GM13976 (cell line): Measurements from ENCODE around the gene OR12D3.

Source experiments
- DNase-seq: peaks from one replicate; pipeline ENCODE4 v3.0.0; 2012; ENCODE audit warnings: low spot score
- CTCF ChIP-seq: IDR thresholded peaks from 2 replicates; pipeline ENCODE4 v1.5.1; 2012; ENCODE audit warnings: borderline replicate concordance, mild to moderate bottlenecking; ENCODE audit not compliant: insufficient read depth; ENCODE audit errors: extremely low read depth, missing control alignments, control extremely low read depth
- in situ Hi-C: fragments of 300-500 bp; cut with MboI; formaldehyde crosslinking; loops from one replicate; pipeline ENCODE4 v1.12.0; 2022; ENCODE audit warnings: low sequenced_read_pairs, mixed read lengths, inconsistent platforms; ENCODE audit not compliant: unreplicated experiment

OR12D3 gene

GRCh38 chr6:29345380-29345779 is 29.7 kb downstream of the OR12D3 start:
- in situ Hi-C loops, result no loop called here
- DNase-seq, result no peak
- no peak for TF ChIP-seq CTCF

GRCh38 chr6:29336269-29336668 is 38.8 kb downstream of the OR12D3 start:
- TF ChIP-seq CTCF, result no peak
- no peak for DNase-seq
- in situ Hi-C loops, result no loop called here

GRCh38 chr6:29332676-29333075 is 42.4 kb downstream of the OR12D3 start:
- DNase-seq, result no peak
- no peak for TF ChIP-seq CTCF
- in situ Hi-C loops, result no loop called here

GRCh38 chr6:29325777-29326176 is 49.3 kb downstream of the OR12D3 start:
- no peak for DNase-seq
- in situ Hi-C loops, result no loop called here
- no peak for TF ChIP-seq CTCF
